ENCODE data around the gene LRRC37A2.
"Not testable (repeated sequence)": the region's sequence is repeated elsewhere in the genome, so short reads cannot be mapped to it uniquely, and the experiment has no call there.

LRRC37A2 gene

DNA sequence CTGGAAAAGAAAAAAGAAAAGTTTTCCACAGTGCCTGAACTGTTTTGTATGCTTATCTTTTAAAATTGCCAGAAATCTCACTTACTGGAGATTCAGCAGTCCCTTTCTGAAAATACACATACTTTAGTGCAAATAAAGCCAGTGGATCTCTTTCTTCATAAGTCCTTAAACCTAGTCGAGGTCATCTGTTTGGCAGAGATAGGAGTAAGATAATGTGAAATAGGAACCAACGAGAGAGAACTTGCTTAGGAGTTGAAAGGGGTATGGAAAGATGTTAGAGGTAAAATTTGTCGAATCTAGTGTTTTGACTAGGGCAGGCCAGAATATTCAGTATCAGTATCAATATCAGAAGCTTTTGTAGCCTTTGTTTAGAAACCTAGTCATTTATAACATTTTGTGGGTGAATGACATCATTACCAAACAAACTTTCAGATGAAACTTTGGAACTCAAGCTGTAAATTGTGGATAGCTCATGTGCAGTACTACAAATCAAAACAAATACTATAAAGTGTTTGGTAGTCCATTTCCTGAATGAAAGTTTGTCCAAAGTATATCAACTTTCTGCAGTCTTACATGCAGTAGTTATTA, 86.2 kb downstream of the LRRC37A2 start:
- DNase-seq = not testable (repeated sequence)

DNA sequence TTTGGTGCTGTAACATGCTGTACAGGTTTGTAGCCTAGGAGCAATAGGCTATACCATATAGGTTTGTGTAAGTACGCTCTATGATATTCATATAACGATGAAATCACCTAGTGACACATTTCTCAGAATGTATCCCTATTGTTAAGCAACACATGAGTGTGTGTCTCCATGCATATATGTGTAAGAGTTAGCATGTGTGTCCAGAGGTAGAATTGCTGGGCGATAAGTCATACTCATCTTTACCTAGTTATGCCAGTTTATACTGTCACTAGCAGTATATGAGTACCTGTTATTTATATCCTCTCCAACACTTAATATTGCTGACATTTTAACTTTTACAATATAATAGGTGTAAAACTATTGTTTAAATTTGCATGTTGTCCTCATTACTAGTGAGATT, 88.5 kb downstream of the LRRC37A2 start:
- DNase-seq = not testable (repeated sequence)

DNA sequence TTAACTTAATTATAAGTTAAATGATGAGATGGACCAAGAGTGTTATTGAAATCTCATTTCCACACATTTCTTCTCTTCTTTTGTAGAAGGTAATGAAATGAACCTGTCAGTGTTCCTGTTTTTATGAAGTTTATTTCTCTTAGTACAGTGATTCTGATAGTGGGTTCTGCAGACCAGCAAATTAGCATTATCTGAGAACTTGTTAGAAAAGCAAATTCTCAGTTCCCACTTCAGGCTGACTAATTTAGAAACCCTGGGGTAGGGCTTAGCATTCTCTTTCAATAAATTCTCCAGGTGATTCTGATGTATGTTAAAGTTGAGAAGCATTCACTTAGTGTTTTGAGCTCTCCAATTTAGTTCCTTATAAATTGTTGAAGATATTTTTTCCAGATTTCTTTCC, 90.9 kb downstream of the LRRC37A2 start:
- DNase-seq = not testable (repeated sequence)

Data from erythroblast (primary cell).